H9 (cell line): ENCODE results near the gene LPGAT1. TPM values are rescaled to one million over a fixed set of nuclear protein-coding genes. Genes with fewer than 3 reads are reported as not detected.

Source experiments
- DNase-seq: peaks from one replicate; pipeline ENCODE4 v3.0.0-alpha.2; 2017
- H2AFZ ChIP-seq: one replicate; pipeline ENCODE4 v1.6.1; 2013; ENCODE audit warnings: mild to moderate bottlenecking, low read length, control low read depth, moderate library complexity
- H2AK5ac ChIP-seq: 2 replicates; pipeline ENCODE4 v1.6.1; 2013; ENCODE audit warnings: low read length, control low read depth, mixed read lengths; ENCODE audit not compliant: insufficient read length
- H2BK120ac ChIP-seq: one replicate; pipeline ENCODE4 v1.6.1; 2013; ENCODE audit warnings: low read depth, mild to moderate bottlenecking, low read length, control low read depth, inconsistent platforms; ENCODE audit not compliant: poor library complexity, severe bottlenecking
- H2BK12ac ChIP-seq: 2 replicates; pipeline ENCODE4 v1.6.1; 2013; ENCODE audit warnings: low read length, control low read depth, mixed read lengths, low read depth; ENCODE audit not compliant: insufficient read length
- H2BK15ac ChIP-seq: 2 replicates; pipeline ENCODE4 v1.6.1; 2013; ENCODE audit warnings: low read depth, low read length, control low read depth
- H2BK20ac ChIP-seq: one replicate; pipeline ENCODE4 v1.6.1; 2013; ENCODE audit warnings: low read depth, mild to moderate bottlenecking, low read length, control low read depth, inconsistent platforms; ENCODE audit not compliant: poor library complexity, severe bottlenecking
- H2BK5ac ChIP-seq: 2 replicates; pipeline ENCODE4 v1.6.1; 2013; ENCODE audit warnings: low read length, control low read depth, mixed read lengths; ENCODE audit not compliant: insufficient read length
- H3K14ac ChIP-seq: 2 replicates; pipeline ENCODE4 v1.6.1; 2013; ENCODE audit warnings: low read length, control low read depth; ENCODE audit not compliant: insufficient read depth
- H3K18ac ChIP-seq: 2 replicates; pipeline ENCODE4 v1.6.1; 2013; ENCODE audit warnings: low read depth, mild to moderate bottlenecking, mixed read lengths, low read length, control low read depth; ENCODE audit not compliant: insufficient read length
- H3K23ac ChIP-seq: 2 replicates; pipeline ENCODE4 v1.6.1; 2013; ENCODE audit warnings: low read length, control low read depth, mixed read lengths, low read depth; ENCODE audit not compliant: insufficient read length
- H3K23me2 ChIP-seq: 2 replicates; pipeline ENCODE4 v1.6.1; 2013; ENCODE audit warnings: low read depth, mild to moderate bottlenecking, mixed read lengths, low read length, control low read depth; ENCODE audit not compliant: insufficient read length, poor library complexity, severe bottlenecking
- H3K27ac ChIP-seq: 2 replicates; pipeline ENCODE4 v1.5.1; 2013; ENCODE audit warnings: low read length, control low read depth, mixed read lengths, low read depth; ENCODE audit not compliant: insufficient read length
- H3K27me3 ChIP-seq: 2 replicates; pipeline ENCODE4 v1.6.1; 2013; ENCODE audit warnings: low read length, control low read depth, inconsistent platforms; ENCODE audit not compliant: insufficient read depth
- H3K4ac ChIP-seq: 2 replicates; pipeline ENCODE4 v1.6.1; 2013; ENCODE audit warnings: low read depth, mild to moderate bottlenecking, control low read depth, inconsistent platforms, low read length, moderate library complexity
- H3K4me1 ChIP-seq: 2 replicates; pipeline ENCODE4 v1.6.1; 2013; ENCODE audit warnings: low read length, control low read depth, inconsistent platforms; ENCODE audit not compliant: insufficient read depth
- H3K4me2 ChIP-seq: 2 replicates; pipeline ENCODE4 v1.6.1; 2013; ENCODE audit warnings: low read length, control low read depth, mixed read lengths; ENCODE audit not compliant: insufficient read length, insufficient read depth
- H3K56ac ChIP-seq: 2 replicates; pipeline ENCODE4 v1.6.1; 2013; ENCODE audit warnings: low read depth, mild to moderate bottlenecking, mixed read lengths, low read length, control low read depth; ENCODE audit not compliant: insufficient read length
- H3K79me1 ChIP-seq: 2 replicates; pipeline ENCODE4 v1.6.1; 2013; ENCODE audit warnings: low read depth, mild to moderate bottlenecking, moderate library complexity, low read length, control low read depth, inconsistent platforms; ENCODE audit not compliant: insufficient read depth, poor library complexity, severe bottlenecking
- H3K79me2 ChIP-seq: 2 replicates; pipeline ENCODE4 v1.6.1; 2013; ENCODE audit warnings: low read length, control low read depth, inconsistent platforms; ENCODE audit not compliant: insufficient read depth
- H3K9ac ChIP-seq: 2 replicates; pipeline ENCODE4 v1.6.1; 2013; ENCODE audit warnings: low read length, control low read depth, mixed read lengths; ENCODE audit not compliant: insufficient read length; ENCODE audit errors: extremely low read depth
- H3K9me3 ChIP-seq: one replicate; pipeline ENCODE4 v1.6.1; 2013; ENCODE audit warnings: low read depth, low read length, inconsistent platforms; ENCODE audit not compliant: control insufficient read depth
- H3T11ph ChIP-seq: one replicate; pipeline ENCODE4 v1.6.1; 2013; ENCODE audit warnings: mild to moderate bottlenecking, low read length, control low read depth, inconsistent platforms
- H4K20me1 ChIP-seq: one replicate; pipeline ENCODE4 v1.6.1; 2013; ENCODE audit not compliant: control insufficient read depth, insufficient read length, insufficient read depth
- H4K5ac ChIP-seq: 2 replicates; pipeline ENCODE4 v1.6.1; 2013; ENCODE audit warnings: low read depth, mild to moderate bottlenecking, mixed read lengths, low read length, control low read depth; ENCODE audit not compliant: insufficient read length
- H4K8ac ChIP-seq: replicated peaks from 2 replicates; pipeline ENCODE4 v1.6.1; 2013; ENCODE audit warnings: low read length, control low read depth, mixed read lengths, low read depth; ENCODE audit not compliant: insufficient read length
- H4K91ac ChIP-seq: 2 replicates; pipeline ENCODE4 v1.6.1; 2013; ENCODE audit warnings: low read depth, mild to moderate bottlenecking, moderate library complexity, mixed read lengths, low read length, control low read depth; ENCODE audit not compliant: insufficient read length
- H3K27ac Mint-ChIP-seq, 3 experiments: 2 replicates in 2 of 3; 3 replicates in 1 of 3; pipeline ENCODE4 v1.8.0; 2020 to 2021; ENCODE audit warnings: mixed read lengths in 3 of 3, mild to moderate bottlenecking in 1 of 3, moderate library complexity in 1 of 3
- H3K27me3 Mint-ChIP-seq: 2 replicates; pipeline ENCODE4 v1.8.0; 2021; ENCODE audit warnings: low read depth, mild to moderate bottlenecking, moderate library complexity, mixed read lengths
- H3K36me3 Mint-ChIP-seq, 3 experiments: 2 replicates in 2 of 3; 3 replicates in 1 of 3; pipeline ENCODE4 v1.8.0; 2020 to 2021; ENCODE audit warnings: low read depth in 3 of 3, mixed read lengths in 3 of 3; ENCODE audit not compliant: insufficient read depth in 1 of 3
- H3K4me1 Mint-ChIP-seq, 2 experiments: 2 replicates each; pipeline ENCODE4 v1.8.0; 2020; ENCODE audit warnings: mixed read lengths in 2 of 2
- H3K4me3 Mint-ChIP-seq, 2 experiments: 2 replicates in 1 of 2; 3 replicates in 1 of 2; pipeline ENCODE4 v1.8.0; 2020 to 2021; ENCODE audit warnings: mild to moderate bottlenecking in 2 of 2, mixed read lengths in 2 of 2, moderate library complexity in 1 of 2
- H3K9me3 Mint-ChIP-seq, 2 experiments: 2 replicates in 1 of 2; 3 replicates in 1 of 2; pipeline ENCODE4 v1.8.0; 2020; ENCODE audit warnings: mild to moderate bottlenecking in 2 of 2, mixed read lengths in 2 of 2, moderate library complexity in 1 of 2
- total RNA-seq: library from RNA; stranded (reverse); gene quantifications from 2 replicates; pipeline ENCODE4 v1.2.1, GENCODE V29; 2021
- TF ChIP-seq, protein P1 (sequence below): fragments of 200-600 bp; sonication (generic); conservative IDR thresholded peaks from 3 replicates; pipeline ENCODE4 v1.8.0; 2021; ENCODE audit warnings: antibody characterized with exemption, mild to moderate bottlenecking

LPGAT1 gene
- total RNA-seq, 1 experiment from 2014 or later: 12.2 TPM

- no peak overlapping the region for H4K91ac ChIP-seq
- no peak overlapping the region for H3K4ac ChIP-seq
These were observed 45.0 kb upstream of the LPGAT1 start for GRCh38 chr1:211875541-211875940.

More at GRCh38 chr1:211875541-211875940, 45.0 kb upstream of the LPGAT1 start:
- Histone ChIP-seq H3K79me2 (no peaks in the 10 kb centered on the region), H2AK5ac (no peak overlapping the region), H2BK15ac (no peak overlapping the region), H3K4me2 (no peak overlapping the region), H4K5ac (no peak overlapping the region), H3K27me3 (no peaks in the 10 kb centered on the region), H3K23me2 (no peaks in the 10 kb centered on the region), H3K79me1 (no peaks in the 10 kb centered on the region), H2AFZ (no peak overlapping the region), H4K20me1 (no peaks in the 10 kb centered on the region), H3K56ac (no peak overlapping the region), H2BK20ac (no peak overlapping the region), H2BK120ac (no peak overlapping the region), H3K23ac (no peak overlapping the region), H2BK12ac (no peak overlapping the region), H3K14ac (no peak overlapping the region), H3K9ac (no peak overlapping the region), H3K27ac (no peak overlapping the region), H3K4me1 (no peaks in the 10 kb centered on the region), H3K9me3 (no peaks in the 10 kb centered on the region), H3T11ph (no peak overlapping the region), H4K8ac (no peak overlapping the region), H2BK5ac (no peak overlapping the region), H3K18ac (no peak overlapping the region)
- TF ChIP-seq, protein P1, sequence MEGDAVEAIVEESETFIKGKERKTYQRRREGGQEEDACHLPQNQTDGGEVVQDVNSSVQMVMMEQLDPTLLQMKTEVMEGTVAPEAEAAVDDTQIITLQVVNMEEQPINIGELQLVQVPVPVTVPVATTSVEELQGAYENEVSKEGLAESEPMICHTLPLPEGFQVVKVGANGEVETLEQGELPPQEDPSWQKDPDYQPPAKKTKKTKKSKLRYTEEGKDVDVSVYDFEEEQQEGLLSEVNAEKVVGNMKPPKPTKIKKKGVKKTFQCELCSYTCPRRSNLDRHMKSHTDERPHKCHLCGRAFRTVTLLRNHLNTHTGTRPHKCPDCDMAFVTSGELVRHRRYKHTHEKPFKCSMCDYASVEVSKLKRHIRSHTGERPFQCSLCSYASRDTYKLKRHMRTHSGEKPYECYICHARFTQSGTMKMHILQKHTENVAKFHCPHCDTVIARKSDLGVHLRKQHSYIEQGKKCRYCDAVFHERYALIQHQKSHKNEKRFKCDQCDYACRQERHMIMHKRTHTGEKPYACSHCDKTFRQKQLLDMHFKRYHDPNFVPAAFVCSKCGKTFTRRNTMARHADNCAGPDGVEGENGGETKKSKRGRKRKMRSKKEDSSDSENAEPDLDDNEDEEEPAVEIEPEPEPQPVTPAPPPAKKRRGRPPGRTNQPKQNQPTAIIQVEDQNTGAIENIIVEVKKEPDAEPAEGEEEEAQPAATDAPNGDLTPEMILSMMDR: no peak
- H3K4me3 Mint-ChIP-seq: no peak overlapping the region
- DNase-seq: no peak
- no peaks in the 10 kb centered on the region for H3K4me1 Mint-ChIP-seq
- H3K27me3 Mint-ChIP-seq: peaks cover 2% of the 10 kb centered on the region
- no peak overlapping the region for H3K27ac Mint-ChIP-seq
- H3K36me3 Mint-ChIP-seq: no peaks in the 10 kb centered on the region; a peak in 1 of 7 replicates
- no peaks in the 10 kb centered on the region; a peak in 1 of 5 replicates for H3K9me3 Mint-ChIP-seq
